B cell (primary cell): ENCODE measurements around the gene DOCK4.

Source experiments
- EZH2 ChIP-seq: IDR thresholded peaks from 2 replicates; pipeline ENCODE4 v1.6.1; 2012; ENCODE audit warnings: borderline replicate concordance, low read depth, mild to moderate bottlenecking, moderate library complexity, low read length; ENCODE audit not compliant: insufficient read depth, poor library complexity, severe bottlenecking
- TF ChIP-seq, protein P1 (sequence below): fragments of 200-600 bp; IDR thresholded peaks from one replicate; pipeline ENCODE4 v1.8.0; 2022; ENCODE audit warnings: antibody characterized with exemption, mild to moderate bottlenecking

DNA sequence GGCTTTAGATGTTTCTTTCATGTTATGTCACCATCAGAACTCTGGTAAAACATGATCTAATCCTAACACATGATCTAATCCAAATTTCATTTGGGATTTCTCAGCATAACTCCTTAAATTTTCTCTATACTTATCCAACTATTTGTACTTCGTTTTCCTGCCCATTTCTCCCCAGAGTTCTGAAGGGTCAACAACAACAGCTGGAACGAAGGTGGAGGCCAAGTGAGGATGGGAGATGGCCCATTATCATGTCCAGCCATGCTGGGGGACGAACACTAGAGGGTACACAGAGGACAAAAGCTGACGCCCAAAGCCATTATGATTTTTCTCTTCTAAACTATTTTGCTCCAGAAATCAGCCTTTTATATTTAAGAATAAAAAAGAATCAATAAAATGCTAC lies 185.4 kb downstream of the DOCK4 start:
- no peak for TF ChIP-seq EZH2
- TF ChIP-seq, protein P1, sequence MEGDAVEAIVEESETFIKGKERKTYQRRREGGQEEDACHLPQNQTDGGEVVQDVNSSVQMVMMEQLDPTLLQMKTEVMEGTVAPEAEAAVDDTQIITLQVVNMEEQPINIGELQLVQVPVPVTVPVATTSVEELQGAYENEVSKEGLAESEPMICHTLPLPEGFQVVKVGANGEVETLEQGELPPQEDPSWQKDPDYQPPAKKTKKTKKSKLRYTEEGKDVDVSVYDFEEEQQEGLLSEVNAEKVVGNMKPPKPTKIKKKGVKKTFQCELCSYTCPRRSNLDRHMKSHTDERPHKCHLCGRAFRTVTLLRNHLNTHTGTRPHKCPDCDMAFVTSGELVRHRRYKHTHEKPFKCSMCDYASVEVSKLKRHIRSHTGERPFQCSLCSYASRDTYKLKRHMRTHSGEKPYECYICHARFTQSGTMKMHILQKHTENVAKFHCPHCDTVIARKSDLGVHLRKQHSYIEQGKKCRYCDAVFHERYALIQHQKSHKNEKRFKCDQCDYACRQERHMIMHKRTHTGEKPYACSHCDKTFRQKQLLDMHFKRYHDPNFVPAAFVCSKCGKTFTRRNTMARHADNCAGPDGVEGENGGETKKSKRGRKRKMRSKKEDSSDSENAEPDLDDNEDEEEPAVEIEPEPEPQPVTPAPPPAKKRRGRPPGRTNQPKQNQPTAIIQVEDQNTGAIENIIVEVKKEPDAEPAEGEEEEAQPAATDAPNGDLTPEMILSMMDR = no peak
